ENCODE data around the gene ATP13A3. TPM values are rescaled to one million over a fixed set of nuclear protein-coding genes. Genes with fewer than 3 reads are reported as not detected.
A peak's percentile ranks its signal among the peaks of the same experiment; 100 is the strongest.

ATP13A3 gene
- total and polyA plus RNA-seq, 9 of the 15 experiments (the other 6 are each of a cell fraction or from before 2014, with no cell fraction given) = 16.6 to 135 (median 86.6) TPM

DNA sequence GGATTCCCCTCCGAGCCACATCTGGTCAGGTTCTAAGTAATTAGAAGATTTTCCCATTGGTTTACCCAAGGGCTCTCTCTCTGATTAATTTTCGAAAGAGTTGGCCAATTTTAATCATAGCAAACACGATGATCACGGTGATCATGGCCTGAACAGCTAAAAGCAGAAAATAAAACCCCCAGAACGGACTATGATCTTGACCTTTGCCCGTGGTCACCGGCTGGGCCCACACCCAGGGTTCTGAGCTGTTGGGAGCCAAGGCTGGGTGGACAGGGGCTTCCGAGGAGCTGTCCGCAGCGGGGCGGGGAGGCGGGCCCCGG is 90.3 kb downstream of the ATP13A3 start:
- H3K9me3 ChIP-seq (replicated peaks; ENCODE audit: control insufficient read depth, insufficient read depth, low read depth, low read length) = no peaks in the 10 kb centered on the region
- peaks cover 5 to 25% of the 10 kb centered on the region in 2 experiments; a peak in 3 of 5 replicates for H3K4me1 ChIP-seq (replicated peaks in 1 of 2; ENCODE audit: control insufficient read depth in 2 of 2, insufficient read depth in 2 of 2, low read length in 2 of 2)
- 0 out of 2 replicates have a peak, but pooled peaks have one; percentile 2 for TF ChIP-seq CTBP1 (IDR thresholded peaks at IDR 0.05; ENCODE audit: borderline replicate concordance)
- 0 out of 2 replicates have a peak, but pooled peaks have one; percentile 7 for TF ChIP-seq ATF7 (IDR thresholded peaks at IDR 0.05)
- TF ChIP-seq, protein P1, sequence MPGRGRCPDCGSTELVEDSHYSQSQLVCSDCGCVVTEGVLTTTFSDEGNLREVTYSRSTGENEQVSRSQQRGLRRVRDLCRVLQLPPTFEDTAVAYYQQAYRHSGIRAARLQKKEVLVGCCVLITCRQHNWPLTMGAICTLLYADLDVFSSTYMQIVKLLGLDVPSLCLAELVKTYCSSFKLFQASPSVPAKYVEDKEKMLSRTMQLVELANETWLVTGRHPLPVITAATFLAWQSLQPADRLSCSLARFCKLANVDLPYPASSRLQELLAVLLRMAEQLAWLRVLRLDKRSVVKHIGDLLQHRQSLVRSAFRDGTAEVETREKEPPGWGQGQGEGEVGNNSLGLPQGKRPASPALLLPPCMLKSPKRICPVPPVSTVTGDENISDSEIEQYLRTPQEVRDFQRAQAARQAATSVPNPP (IDR thresholded peaks at IDR 0.05; ENCODE audit: borderline replicate concordance, insufficient read depth, insufficient read length) = no peak
- H3K4me2 ChIP-seq (ENCODE audit: insufficient read depth, low read length) = peak overlapping the region; percentile 55
- peak overlapping the region; percentile 76 for H2AFZ ChIP-seq (ENCODE audit: low read depth, low read length)
- peak overlapping the region in 1 of 2 experiments; percentile 87; a peak in 1 of 4 replicates for H3K9ac ChIP-seq (ENCODE audit: insufficient read depth in 1 of 2, low read depth in 2 of 2, low read length in 2 of 2)
- H3K27ac ChIP-seq (ENCODE audit: extremely low read depth, low read depth, low read length) = no peak overlapping the region
- no peaks in the 10 kb centered on the region for H3K36me3 ChIP-seq (ENCODE audit: control insufficient read depth, insufficient read depth, low read length)
- H4K20me1 ChIP-seq (replicated peaks; ENCODE audit: control insufficient read depth, insufficient read depth, low read length) = no peaks in the 10 kb centered on the region
- no peaks in the 10 kb centered on the region for H3K9me1 ChIP-seq (ENCODE audit: control insufficient read depth, insufficient read depth, low read length)
- H3K79me2 ChIP-seq (ENCODE audit: control insufficient read depth, insufficient read depth, low read length) = no peaks in the 10 kb centered on the region
- intact Hi-C loops (cut with micrococcal nuclease) = no loop called here
- H3K27me3 ChIP-seq (ENCODE audit: control insufficient read depth in 2 of 2, insufficient read depth in 2 of 2, low read length in 2 of 2) = peaks cover 0 to 4% of the 10 kb centered on the region in 2 experiments; a peak in 1 of 5 replicates
- ChIA-PET CTCF (ENCODE audit: low intra/inter-chr PET ratio) (interaction anchor here (0.7 kb wide), 1 partner anchor 706 kb away, joined by 3 read pairs; no protein-coding TSS in a partner anchor), POLR2A (interaction anchor here (0.6 to 1.5 kb wide), 7 partner anchors 10 to 170 kb away, joined by 3 to 7 read pairs (median 3); no protein-coding TSS in a partner anchor)
- 34% methylated on average over 7 of the region's 13 CpGs for WGBS (ENCODE audit: insufficient coverage, low coverage, missing lambda C conversion rate)
- ATAC-seq = no peak
- no TSS peak for BruUV-seq (replicated peaks)
- H3K4me3 ChIP-seq = no peak overlapping the region
- DNase-seq (ENCODE audit: extremely low read depth in 1 of 4, low spot score in 3 of 4) = no peak
- no peak for FAIRE-seq
- in situ Hi-C loops (cut with MboI) = no loop called here
